COLO668 (cell line): Measurements from ENCODE around the gene LATS1.
"Not testable (repeated sequence)": the region's sequence is repeated elsewhere in the genome, so short reads cannot be mapped to it uniquely, and the experiment has no call there.

ENCODE experiments used
- DNase-seq: peaks from one replicate; lab custom pipeline; 2025; ENCODE audit not compliant: unreplicated experiment; lab: John Stamatoyannopoulos, UW

LATS1 gene

DNA sequence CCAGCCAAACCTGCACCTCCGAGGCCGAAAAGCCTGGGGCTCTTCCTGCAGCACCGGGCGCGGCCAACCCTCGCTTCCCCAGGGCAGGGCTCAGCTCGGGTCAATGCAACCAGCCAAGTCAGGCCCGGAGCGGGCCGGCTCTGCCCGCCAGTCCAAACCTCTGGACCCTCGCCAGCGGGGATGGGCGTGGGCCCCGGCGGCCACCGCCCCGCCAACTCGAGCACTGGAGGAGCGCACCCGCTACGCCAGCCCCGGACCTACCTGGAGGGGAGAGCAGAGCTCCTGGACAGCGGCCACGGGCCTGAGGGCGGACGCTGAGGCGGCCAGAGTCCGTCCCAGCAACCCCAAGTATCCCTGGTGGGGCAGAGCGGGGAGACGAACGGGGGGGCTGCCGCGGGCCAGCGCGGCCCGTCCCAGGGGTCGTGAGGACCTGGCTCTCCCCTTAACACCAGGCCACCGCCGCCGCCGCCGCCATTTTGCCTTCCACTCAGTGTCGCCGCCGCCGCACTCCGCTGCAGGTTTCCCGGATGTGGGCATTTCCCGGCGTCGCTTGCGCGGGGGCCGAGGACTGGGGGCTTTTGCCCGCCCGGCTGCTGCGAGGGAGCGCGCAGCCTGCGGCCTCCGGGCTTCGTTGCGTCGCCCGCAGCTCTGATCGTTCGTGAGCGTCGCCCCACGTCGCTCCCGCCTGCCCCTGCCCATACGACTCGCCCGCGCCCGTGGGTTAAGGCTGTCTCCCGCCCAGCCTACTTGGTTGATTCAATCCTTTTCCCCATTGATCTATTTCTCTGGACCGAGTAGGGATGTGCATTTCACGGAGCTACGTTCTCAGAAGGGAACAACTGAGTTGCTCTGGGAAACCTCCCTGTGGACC lies at the start of gene LATS1:
TSS of gene LATS1 (minus strand) at position 514 of the 871 bp plus-strand sequence. CDS start 15,975 bp downstream, outside the sequence.
- peak; percentile 88 for DNase-seq

DNA sequence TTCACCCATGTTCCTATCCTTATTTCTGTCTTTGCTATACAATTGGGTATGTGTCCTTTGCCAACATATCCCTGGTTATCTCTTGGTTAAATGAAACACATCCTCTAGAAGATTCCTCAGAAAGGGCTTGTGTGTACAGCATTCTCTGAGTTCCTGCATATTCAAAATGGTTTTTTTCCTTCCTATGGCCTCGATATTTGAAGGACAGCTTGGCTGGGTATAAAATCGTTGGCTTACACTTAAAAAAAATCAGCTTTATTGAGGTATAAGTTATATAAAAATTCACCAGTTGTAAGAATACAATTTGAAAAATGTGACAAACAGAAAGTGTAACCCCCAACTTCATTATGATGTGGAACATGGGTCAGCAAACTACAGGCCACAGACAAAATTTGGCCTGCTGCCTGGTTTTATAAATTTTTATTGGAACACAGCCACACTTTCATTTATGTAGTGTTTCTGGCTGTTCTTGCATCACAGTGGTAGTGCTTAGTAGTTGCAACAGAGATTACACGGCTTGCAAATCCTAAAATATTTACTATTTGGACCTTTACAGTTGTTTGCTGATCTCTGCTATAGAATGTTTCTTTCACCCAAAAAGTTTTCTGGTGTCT lies 48.4 kb upstream of the LATS1 start:
- no peak for DNase-seq

- DNase-seq = no peak
Observed at GRCh38 chr6:149763866-149764265, 46.0 kb upstream of the LATS1 start.

DNA sequence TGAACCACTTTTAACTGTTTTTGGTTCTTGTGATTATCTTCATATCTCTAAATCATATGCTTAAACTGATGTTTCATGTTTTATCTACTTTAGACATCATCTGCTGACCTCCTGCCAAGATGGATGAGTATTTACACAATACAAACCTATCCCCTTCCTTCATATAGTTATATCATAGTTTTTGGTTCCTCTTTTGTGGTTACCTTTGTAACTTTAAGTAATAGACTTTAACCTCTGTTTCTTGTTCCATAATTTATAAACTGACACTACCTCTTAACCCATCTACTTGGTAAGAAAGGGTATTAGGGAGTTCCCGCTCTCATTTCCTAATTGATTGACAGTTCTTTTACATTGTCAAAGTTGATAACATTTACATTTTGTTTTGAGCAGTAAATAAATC lies 43.5 kb upstream of the LATS1 start:
- DNase-seq = no peak

DNA sequence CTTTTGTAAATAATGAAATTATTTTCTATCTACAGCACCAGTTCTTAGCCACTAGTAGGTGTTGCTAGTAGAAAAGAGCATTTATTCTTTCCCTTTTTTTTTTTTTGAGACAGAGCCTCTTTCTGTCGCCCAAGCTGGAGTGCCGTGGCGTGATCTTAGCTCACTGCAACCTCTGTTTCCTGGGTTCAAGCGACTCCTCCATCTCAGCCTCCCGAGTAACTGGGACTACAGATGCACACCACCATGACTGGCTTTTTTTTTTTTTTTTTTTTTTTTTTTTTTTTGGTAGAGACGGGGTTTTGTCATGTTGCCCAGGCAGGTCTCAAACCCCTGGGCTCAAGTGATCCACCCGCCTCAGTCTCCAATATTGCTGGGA lies 38.3 kb upstream of the LATS1 start:
- DNase-seq = no peak

DNA sequence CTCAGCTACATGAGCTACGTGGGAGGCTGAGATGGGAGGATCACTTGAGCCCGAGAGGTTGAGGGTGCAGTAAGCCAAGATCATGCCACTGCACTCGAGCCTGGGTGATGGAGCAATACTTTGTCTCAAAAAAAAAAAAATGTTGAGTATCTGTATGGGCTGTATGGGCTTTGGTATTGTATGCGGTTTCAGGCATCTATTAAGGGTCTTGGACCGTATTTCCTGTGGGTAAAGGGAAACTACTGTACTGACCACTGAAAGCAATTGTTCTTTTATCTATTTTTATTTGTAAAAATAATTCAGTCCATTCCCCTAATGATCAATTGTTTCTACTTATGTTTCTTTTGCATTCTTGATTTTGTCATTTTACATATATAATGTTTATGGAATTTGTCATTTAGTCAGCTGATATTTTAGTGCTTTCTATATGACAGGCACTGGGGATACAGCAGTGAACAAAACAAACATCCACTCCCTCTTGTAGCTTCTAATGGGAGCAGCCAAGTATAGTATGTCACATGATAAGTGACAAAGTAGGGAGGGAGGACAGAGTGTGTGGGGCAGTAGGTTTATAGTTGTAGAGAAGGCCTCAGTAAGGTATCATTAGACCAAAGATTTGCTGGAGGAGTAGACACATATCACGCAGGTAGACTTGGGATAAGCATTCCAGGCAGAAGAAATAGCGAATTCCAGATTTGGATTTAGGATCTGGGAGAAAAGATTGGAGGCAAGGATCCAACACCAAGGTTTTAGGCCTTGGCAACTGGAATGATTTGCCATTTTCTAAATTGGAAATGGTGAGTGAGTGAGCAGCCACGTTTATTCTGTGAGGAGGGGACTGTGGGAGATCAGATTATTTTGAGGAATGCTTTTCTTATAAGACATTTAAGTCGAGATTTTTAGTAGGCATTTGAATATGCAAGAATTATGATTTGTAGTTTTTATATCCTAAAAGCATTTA lies 37.7 kb upstream of the LATS1 start:
- DNase-seq = no peak

GRCh38 chr6:149754548-149754947 lies 36.6 kb upstream of the LATS1 start:
- DNase-seq = no peak

DNA sequence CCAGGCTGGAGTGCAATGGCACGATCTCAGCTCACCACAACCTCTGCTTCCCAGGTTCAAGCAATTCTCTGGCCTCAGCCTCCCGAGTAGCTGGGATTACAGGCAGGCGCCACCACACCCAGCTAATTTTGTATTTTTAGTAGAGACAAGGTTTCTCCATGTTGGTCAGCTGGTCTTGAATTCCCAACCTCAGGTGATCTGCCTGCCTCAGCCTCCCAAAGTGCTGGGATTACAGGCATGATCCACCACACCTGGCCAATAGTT lies 35.4 kb upstream of the LATS1 start:
- not testable (repeated sequence) for DNase-seq

- DNase-seq = no peak
Observed at GRCh38 chr6:149752600-149753373, 34.9 kb upstream of the LATS1 start.

DNA sequence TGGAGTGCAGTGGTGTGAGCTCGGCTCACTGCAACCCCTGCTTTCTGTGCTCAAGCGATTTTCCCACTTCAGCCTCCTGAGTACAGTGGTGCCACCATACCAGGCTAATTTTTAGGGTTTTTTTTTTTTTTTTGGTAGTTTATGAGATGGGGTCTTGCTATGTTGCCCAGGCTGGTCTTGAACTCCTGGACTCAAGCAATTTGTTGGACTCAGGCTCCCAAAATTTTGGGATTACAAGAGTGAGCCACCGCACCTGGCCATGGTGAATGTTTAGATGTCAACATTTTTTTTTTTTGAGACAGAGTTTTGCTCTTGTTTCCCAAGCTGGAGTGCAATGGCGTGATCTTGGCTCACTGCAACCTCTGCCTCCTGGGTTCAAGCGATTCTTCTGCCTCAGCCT lies 34.0 kb upstream of the LATS1 start:
- DNase-seq = not testable (repeated sequence)

DNA sequence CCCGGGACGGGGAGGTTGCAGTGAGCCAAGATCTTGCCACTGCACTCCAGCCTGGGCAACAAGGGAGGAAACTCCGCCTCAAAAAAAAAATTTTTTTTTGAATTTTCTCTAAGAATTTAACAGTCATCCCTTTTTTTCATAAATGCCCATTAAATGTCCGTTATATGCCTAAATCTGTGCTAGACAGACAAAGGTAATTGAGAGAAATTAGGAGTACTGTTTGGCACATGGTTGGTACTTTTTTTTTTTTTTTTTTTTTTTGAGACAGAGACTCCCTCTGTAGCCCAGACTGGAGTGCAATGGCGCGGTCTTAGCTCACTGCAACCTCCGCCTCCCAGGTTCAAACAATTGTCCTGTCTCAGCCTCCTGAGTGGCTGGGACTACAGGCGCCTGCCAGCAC lies 33.3 kb upstream of the LATS1 start:
- no peak for DNase-seq

- peak; percentile 43 for DNase-seq
Observed at GRCh38 chr6:149750136-149750609, 32.3 kb upstream of the LATS1 start.

- peak; percentile 91 for DNase-seq
Observed at GRCh38 chr6:149749594-149750135, 31.8 kb upstream of the LATS1 start, which contains the start of gene PCMT1. Gene PCMT1 (plus strand): TSS chr6:149749741. CDS start chr6:149749902, 161 bp downstream.

GRCh38 chr6:149749082-149749593 lies 31.2 kb upstream of the LATS1 start:
- not testable (repeated sequence) for DNase-seq

DNA sequence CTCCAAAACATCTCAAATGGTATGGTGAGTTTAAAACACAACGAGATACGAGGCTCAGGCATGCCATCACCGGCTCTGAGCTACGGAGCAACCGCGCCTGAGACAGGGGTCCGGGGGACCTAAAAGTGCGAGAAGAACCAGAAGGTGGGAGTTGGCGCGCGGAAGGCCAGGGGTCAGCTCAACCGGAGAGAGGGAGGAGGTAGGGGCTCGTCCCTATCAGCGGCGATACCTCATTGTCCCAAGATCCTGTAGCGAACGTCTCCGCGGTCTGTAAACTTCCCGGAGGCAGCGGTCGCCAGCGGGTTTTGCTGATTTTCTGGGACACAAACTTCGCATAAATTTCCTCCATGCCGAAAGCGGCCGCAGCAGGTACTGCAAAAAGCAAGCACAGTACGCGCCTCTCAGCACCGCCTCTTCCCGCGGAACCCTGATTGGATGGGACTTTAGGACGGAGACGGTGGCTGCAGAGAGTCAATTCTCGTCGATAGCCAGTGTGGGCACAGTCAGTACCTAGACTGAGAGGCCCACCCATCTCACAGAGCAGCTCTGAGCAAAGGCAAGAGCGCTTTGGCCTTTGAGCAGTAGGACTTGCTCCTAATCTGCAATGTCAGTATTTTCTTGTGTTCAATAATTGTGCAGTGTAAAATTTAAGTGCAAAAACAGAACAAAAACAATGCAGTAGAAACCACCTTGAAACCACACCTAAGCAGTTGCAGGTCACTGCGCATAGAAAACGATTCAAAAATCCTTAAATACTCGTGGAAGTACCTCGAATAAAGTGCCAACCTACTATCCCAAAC lies 28.4 kb upstream of the LATS1 start, which contains the start of gene NUP43:
TSS of gene NUP43 (minus strand) at position 383 of the 800 bp plus-strand sequence. CDS start at position 349, 34 bp downstream.
- DNase-seq = peak; percentile 88

DNA sequence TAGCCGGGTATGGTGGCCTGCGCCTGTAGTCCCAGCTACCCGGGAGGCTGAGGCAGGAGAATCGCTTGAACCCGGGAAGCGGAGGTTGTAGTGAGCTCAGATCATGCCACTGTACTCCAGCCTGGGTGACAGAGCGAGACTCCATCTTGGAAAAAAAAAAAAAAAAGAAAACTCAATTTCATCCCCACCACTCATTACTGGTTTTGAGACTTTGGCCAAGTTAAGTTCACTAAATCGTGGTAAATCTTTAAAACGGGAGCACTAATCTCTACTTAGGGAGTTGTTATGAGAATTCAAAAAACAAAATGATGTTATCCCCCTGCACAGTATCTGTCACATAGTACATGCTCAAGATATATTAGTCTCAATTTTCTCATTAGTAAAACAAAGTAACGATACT lies 27.4 kb upstream of the LATS1 start:
- DNase-seq = not testable (repeated sequence)

DNA sequence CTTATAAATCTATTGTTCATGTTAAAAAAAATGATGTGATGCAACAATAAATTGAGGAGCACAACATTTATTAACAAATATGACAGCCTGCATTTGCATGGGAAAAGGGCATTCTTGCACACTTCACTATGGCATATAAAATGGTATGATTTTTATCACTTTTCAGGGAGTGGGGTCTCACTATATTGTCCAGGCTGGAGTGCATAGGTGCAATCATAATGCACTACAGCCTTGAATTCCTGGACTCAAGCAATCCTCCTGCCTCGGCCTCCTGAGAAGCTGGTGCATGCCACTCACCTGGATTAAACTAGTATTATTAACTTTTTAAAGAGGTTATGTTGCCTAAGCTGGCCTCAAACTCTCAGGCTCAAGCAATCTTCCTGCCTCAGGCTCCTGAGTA lies 17.0 kb upstream of the LATS1 start:
- DNase-seq = no peak

GRCh38 chr6:149733089-149733720 lies 15.3 kb upstream of the LATS1 start:
- no peak for DNase-seq

GRCh38 chr6:149729824-149730223 lies 11.9 kb upstream of the LATS1 start:
- DNase-seq = no peak
